Erythroblast (primary cell): ENCODE data around the gene RANBP1.

Experiments used
- GATA1 ChIP-seq: IDR thresholded peaks from 2 replicates; pipeline ENCODE4 v1.6.1; 2011; ENCODE audit warnings: low read depth, mild to moderate bottlenecking, control low read depth, low read length, moderate library complexity
- POLR2A ChIP-seq: IDR thresholded peaks from 2 replicates; pipeline ENCODE4 v1.6.1; 2011; ENCODE audit warnings: mild to moderate bottlenecking, low read length

- TF ChIP-seq POLR2A (no peak), GATA1 (no peak)
These were observed 38.0 kb downstream of the RANBP1 start for GRCh38 chr22:20153945-20154344.
